Fibroblast of villous mesenchyme (primary cell): ENCODE data around the gene PALLD. TPM values are rescaled to one million over a fixed set of nuclear protein-coding genes. Genes with fewer than 3 reads are reported as not detected.

Experiments used
- DNase-seq: peaks from one replicate; pipeline ENCODE4 v3.0.0-alpha.2; 2010; ENCODE audit warnings: low read depth
- H3K4me3 ChIP-seq: 2 replicates; pipeline ENCODE4 v1.5.1; 2011; ENCODE audit warnings: low read depth, mild to moderate bottlenecking, low read length
- small RNA-seq: library from RNA; depleted of rRNA; stranded (forward); fragments of <200 nt; gene quantifications from one replicate; pipeline ENCODE3, GENCODE V24; 2012
- total RNA-seq: library from RNA; depleted of rRNA; stranded (reverse); fragments of >200 nt; gene quantifications from 2 replicates; pipeline ENCODE4 v1.2.3, GENCODE V29; 2012
- TF ChIP-seq, protein P1 (sequence below): IDR thresholded peaks from 2 replicates; pipeline ENCODE4 v1.5.1; 2012; ENCODE audit warnings: low read depth, mild to moderate bottlenecking, low read length; ENCODE audit not compliant: insufficient read depth

PALLD gene
- total RNA-seq, 1 donor, result 188 TPM

DNA sequence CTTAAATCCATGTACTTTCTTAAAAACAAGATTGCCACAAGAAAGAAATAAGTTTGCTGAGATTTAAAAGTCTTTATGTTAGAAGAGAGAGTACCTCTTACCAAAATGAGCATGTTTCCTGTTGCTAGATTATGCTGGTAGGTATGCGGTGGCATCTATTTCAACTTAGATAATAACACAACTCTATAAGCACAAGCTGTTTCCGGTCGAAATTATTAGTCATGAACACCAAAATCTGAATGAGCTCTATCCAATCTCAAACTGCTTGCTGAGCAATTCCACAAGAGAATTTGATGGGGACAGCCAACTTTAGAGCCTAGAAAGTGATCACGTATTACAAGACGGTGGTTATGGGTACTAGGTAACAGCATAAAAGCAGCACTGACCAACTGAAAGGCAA is 463.9 kb downstream of the PALLD start:
- TF ChIP-seq, protein P1, sequence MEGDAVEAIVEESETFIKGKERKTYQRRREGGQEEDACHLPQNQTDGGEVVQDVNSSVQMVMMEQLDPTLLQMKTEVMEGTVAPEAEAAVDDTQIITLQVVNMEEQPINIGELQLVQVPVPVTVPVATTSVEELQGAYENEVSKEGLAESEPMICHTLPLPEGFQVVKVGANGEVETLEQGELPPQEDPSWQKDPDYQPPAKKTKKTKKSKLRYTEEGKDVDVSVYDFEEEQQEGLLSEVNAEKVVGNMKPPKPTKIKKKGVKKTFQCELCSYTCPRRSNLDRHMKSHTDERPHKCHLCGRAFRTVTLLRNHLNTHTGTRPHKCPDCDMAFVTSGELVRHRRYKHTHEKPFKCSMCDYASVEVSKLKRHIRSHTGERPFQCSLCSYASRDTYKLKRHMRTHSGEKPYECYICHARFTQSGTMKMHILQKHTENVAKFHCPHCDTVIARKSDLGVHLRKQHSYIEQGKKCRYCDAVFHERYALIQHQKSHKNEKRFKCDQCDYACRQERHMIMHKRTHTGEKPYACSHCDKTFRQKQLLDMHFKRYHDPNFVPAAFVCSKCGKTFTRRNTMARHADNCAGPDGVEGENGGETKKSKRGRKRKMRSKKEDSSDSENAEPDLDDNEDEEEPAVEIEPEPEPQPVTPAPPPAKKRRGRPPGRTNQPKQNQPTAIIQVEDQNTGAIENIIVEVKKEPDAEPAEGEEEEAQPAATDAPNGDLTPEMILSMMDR, result no peak
- DNase-seq, result no peak
- H3K4me3 ChIP-seq, result no peak overlapping the region

DNA sequence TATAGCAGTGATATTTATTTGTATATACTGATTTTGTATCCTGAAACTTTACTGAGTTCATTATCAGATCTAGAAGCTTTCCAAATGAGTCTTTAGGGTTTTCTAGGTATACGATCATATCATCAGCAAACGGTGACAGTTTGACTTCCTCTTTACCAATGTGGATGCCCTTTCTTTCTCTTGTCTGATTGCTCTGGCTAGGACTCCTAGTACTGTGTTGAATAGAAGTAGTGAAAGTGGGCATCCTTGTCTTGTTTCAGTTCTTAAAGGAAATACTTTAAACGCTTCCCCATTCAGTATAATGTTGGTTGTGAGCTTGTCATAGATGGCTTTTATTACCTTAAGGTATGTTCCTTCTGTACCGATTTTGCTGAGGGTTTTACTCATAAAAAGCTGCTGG is 475.7 kb downstream of the PALLD start:
- TF ChIP-seq, protein P1, result no peak
- DNase-seq, result no peak
- no peak overlapping the region for H3K4me3 ChIP-seq

Small RNAs within 50 kb of the gene (small RNA-seq; reads per million reads assigned to genes)
- gene RF00432 (not detected), gene RNU6-1336P (not detected), gene RNU6-853P (not detected)

Other genes starting within 250 kb of the PALLD start
- 17.1 and 19.0 TPM in 2 replicates for gene DDX60, start 178.3 kb upstream of the PALLD start, total RNA-seq
- 33.7 and 40.9 TPM in 2 replicates for gene DDX60L, start 16.6 kb upstream of the PALLD start, total RNA-seq